Fibroblast of lung (primary cell): ENCODE measurements around the gene NEK9. TPM values are rescaled to one million over a fixed set of nuclear protein-coding genes. Genes with fewer than 3 reads are reported as not detected.
A peak's percentile ranks its signal among the peaks of the same experiment; 100 is the strongest.

Experiments
- DNase-seq, 2 donors: peaks; one replicate each; pipeline versions ENCODE4 v3.0.0 to v3.0.0-alpha.2; 2010; ENCODE audit warnings: low read depth in 2 of 2
- H2AFZ ChIP-seq: 2 replicates; pipeline ENCODE4 v1.5.1; 2012; ENCODE audit warnings: low read length, control low read depth, inconsistent platforms
- H3K27ac ChIP-seq: 2 replicates; pipeline ENCODE4 v1.5.1; 2011; ENCODE audit warnings: low read length, control low read depth; ENCODE audit not compliant: insufficient read depth
- H3K27me3 ChIP-seq: 2 replicates; pipeline ENCODE4 v1.5.1; 2011; ENCODE audit warnings: mild to moderate bottlenecking, low read length; ENCODE audit not compliant: control insufficient read depth, insufficient read depth
- H3K36me3 ChIP-seq: 2 replicates; pipeline ENCODE4 v1.5.1; 2011; ENCODE audit warnings: low read length; ENCODE audit not compliant: control insufficient read depth, insufficient read depth
- H3K4me1 ChIP-seq: 2 replicates; pipeline ENCODE4 v1.5.1; 2011; ENCODE audit warnings: low read length; ENCODE audit not compliant: control insufficient read depth, insufficient read depth; ENCODE audit errors: extremely low read depth
- H3K4me2 ChIP-seq: 2 replicates; pipeline ENCODE4 v1.5.1; 2011; ENCODE audit warnings: low read length, control low read depth; ENCODE audit not compliant: insufficient read depth; ENCODE audit errors: extremely low read depth
- H3K4me3 ChIP-seq, 4 experiments: fragments of 200-600 bp in 1 of 4; sonication (generic) in 1 of 4; replicated peaks in 1 of 4; 2 replicates each; pipeline ENCODE4 v1.5.1; 2011 to 2016; ENCODE audit warnings: low read length in 4 of 4, low read depth in 3 of 4, mild to moderate bottlenecking in 3 of 4, control low read depth in 2 of 4, inconsistent platforms in 1 of 4, mixed read lengths in 1 of 4; ENCODE audit not compliant: insufficient read depth in 1 of 4; ENCODE audit errors: control extremely low read depth in 1 of 4
- H3K79me2 ChIP-seq: 2 replicates; pipeline ENCODE4 v1.5.1; 2012; ENCODE audit warnings: mild to moderate bottlenecking, low read length, inconsistent platforms; ENCODE audit not compliant: control insufficient read depth, insufficient read depth
- H3K9ac ChIP-seq: 2 replicates; pipeline ENCODE4 v1.5.1; 2011; ENCODE audit warnings: mild to moderate bottlenecking, low read length, control low read depth; ENCODE audit not compliant: insufficient read depth
- H3K9me3 ChIP-seq: 2 replicates; pipeline ENCODE4 v1.5.1; 2012; ENCODE audit warnings: low read depth, low read length; ENCODE audit not compliant: control insufficient read depth, insufficient read depth
- H4K20me1 ChIP-seq: 2 replicates; pipeline ENCODE4 v1.5.1; 2011; ENCODE audit warnings: low read length; ENCODE audit not compliant: control insufficient read depth, insufficient read depth; ENCODE audit errors: extremely low read depth
- CTCF ChIP-seq, 2 donors: IDR thresholded peaks in 1 of 2; conservative IDR thresholded peaks in 1 of 2; 1 replicate in 1 of 2; 2 replicates in 1 of 2; pipeline ENCODE4 v1.5.1; 2011 to 2012; ENCODE audit warnings: low read length in 2 of 2, control low read depth in 1 of 2, inconsistent platforms in 1 of 2, low read depth in 1 of 2, mild to moderate bottlenecking in 1 of 2
- EZH2 ChIP-seq: IDR thresholded peaks from 2 replicates; pipeline ENCODE4 v1.5.1; 2012; ENCODE audit warnings: low read length, control low read depth, mild to moderate bottlenecking; ENCODE audit errors: missing control alignments
- polyA plus RNA-seq, 2 donors: library from polyadenylated mRNA; depleted of rRNA in 1 of 2; stranded (reverse) in 1 of 2; unstranded in 1 of 2; fragments of >200 nt; gene quantifications; 2 replicates each; pipeline ENCODE4 v1.2.1, GENCODE V29; 2011 to 2012; ENCODE audit warnings: missing spikeins in 1 of 2
- total RNA-seq: library from RNA; depleted of rRNA; stranded (reverse); fragments of >200 nt; gene quantifications from 2 replicates; pipeline ENCODE4 v1.2.1, GENCODE V29; 2014

NEK9 gene
- total and polyA plus RNA-seq, 2 donors (not counting 1 experiment from before 2014, with no cell fraction given), result 63.4 to 81.3 TPM

- H3K79me2 ChIP-seq, result peaks cover 11% of the 10 kb centered on the region
- peak; percentile 2 to 3 for DNase-seq
- H4K20me1 ChIP-seq, result no peaks in the 10 kb centered on the region
These were observed 715 bp downstream of the NEK9 start for GRCh38 chr14:75126121-75126544.

GRCh38 chr14:75125617-75126016 lies 1.2 kb downstream of the NEK9 start:
- Histone ChIP-seq H2AFZ (no peak overlapping the region), H4K20me1 (no peaks in the 10 kb centered on the region), H3K27me3 (no peaks in the 10 kb centered on the region), H3K4me1 (peaks cover 4% of the 10 kb centered on the region), H3K9me3 (no peaks in the 10 kb centered on the region), H3K27ac (peak overlapping the region; percentile 88), H3K4me2 (peak overlapping the region; percentile 97), H3K36me3 (no peaks in the 10 kb centered on the region), H3K4me3 (peak overlapping the region; percentile 66 to 92 (median 76)), H3K79me2 (peaks cover 11% of the 10 kb centered on the region), H3K9ac (no peak overlapping the region)
- peak; percentile 74 to 82 for DNase-seq
- TF ChIP-seq EZH2 (no peak), CTCF (conservative IDR thresholded peaks at IDR 0.05 in 1 of 2, IDR thresholded peaks at IDR 0.05 in 1 of 2; ENCODE audit: low read depth in 1 of 2, low read length in 2 of 2) (no peak)

More at GRCh38 chr14:75126121-75126544, 715 bp downstream of the NEK9 start:
- Histone ChIP-seq H2AFZ (no peak overlapping the region), H3K36me3 (no peaks in the 10 kb centered on the region), H3K9me3 (no peaks in the 10 kb centered on the region), H3K4me3 (peak overlapping the region; percentile 66 to 92 (median 76)), H3K27me3 (no peaks in the 10 kb centered on the region), H3K9ac (peak overlapping the region; percentile 94), H3K4me2 (peak overlapping the region; percentile 97), H3K27ac (peak overlapping the region; percentile 88), H3K4me1 (peaks cover 4% of the 10 kb centered on the region)
- TF ChIP-seq CTCF (conservative IDR thresholded peaks at IDR 0.05 in 1 of 2, IDR thresholded peaks at IDR 0.05 in 1 of 2; ENCODE audit: low read depth in 1 of 2, low read length in 2 of 2), result no peak
- no peak for TF ChIP-seq EZH2

- Histone ChIP-seq H3K9me3 (no peaks in the 10 kb centered on the region), H4K20me1 (no peaks in the 10 kb centered on the region), H3K4me2 (no peak overlapping the region), H3K27me3 (no peaks in the 10 kb centered on the region), H3K79me2 (peaks cover 11% of the 10 kb centered on the region), H3K36me3 (no peaks in the 10 kb centered on the region), H3K9ac (no peak overlapping the region), H3K27ac (no peak overlapping the region), H3K4me3 (no peak overlapping the region), H2AFZ (no peak overlapping the region), H3K4me1 (peaks cover 4% of the 10 kb centered on the region)
- TF ChIP-seq EZH2, result no peak
- no peak for TF ChIP-seq CTCF (conservative IDR thresholded peaks at IDR 0.05 in 1 of 2, IDR thresholded peaks at IDR 0.05 in 1 of 2; ENCODE audit: low read depth in 1 of 2, low read length in 2 of 2)
- DNase-seq, result peak; percentile 66 to 92
These were observed 2.9 kb downstream of the NEK9 start for GRCh38 chr14:75123991-75124390.
